ENCODE results near the gene EVC. TPM values are rescaled to one million over a fixed set of nuclear protein-coding genes. Genes with fewer than 3 reads are reported as not detected.

The EVC gene
- total RNA-seq, 1 donor = 58.2 TPM

- TF ChIP-seq, protein P1, sequence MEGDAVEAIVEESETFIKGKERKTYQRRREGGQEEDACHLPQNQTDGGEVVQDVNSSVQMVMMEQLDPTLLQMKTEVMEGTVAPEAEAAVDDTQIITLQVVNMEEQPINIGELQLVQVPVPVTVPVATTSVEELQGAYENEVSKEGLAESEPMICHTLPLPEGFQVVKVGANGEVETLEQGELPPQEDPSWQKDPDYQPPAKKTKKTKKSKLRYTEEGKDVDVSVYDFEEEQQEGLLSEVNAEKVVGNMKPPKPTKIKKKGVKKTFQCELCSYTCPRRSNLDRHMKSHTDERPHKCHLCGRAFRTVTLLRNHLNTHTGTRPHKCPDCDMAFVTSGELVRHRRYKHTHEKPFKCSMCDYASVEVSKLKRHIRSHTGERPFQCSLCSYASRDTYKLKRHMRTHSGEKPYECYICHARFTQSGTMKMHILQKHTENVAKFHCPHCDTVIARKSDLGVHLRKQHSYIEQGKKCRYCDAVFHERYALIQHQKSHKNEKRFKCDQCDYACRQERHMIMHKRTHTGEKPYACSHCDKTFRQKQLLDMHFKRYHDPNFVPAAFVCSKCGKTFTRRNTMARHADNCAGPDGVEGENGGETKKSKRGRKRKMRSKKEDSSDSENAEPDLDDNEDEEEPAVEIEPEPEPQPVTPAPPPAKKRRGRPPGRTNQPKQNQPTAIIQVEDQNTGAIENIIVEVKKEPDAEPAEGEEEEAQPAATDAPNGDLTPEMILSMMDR (IDR thresholded peaks at IDR 0.05; ENCODE audit: insufficient read depth, low read length) = no peak
- peak; percentile 84 for DNase-seq (ENCODE audit: low read depth)
- H3K4me3 ChIP-seq (ENCODE audit: low read depth, low read length) = peak overlapping the region; percentile 50
Observed at GRCh38 chr4:5839751-5840674, 129.0 kb downstream of the EVC start.

DNA sequence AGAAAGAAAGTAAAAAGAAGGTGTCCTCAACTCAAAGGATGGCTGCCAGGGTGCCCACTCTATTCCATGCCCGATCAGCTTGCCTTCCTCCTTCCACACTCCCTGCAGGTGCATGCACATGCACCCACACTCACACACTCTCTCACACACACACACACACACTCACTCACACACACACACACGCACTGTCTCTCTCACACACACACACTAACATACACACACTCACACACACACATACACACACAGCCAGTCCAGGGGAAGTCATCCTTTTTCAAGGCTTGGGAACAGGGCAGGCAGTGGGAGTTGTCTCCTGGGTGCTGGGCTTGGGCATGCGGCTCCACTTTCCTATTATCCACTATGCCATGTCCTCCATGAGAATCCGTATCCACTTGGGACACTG, 131.5 kb downstream of the EVC start:
- H3K4me3 ChIP-seq (ENCODE audit: low read depth, low read length) = no peak overlapping the region
- TF ChIP-seq, protein P1 (IDR thresholded peaks at IDR 0.05; ENCODE audit: insufficient read depth, low read length) = no peak
- DNase-seq (ENCODE audit: low read depth) = no peak

DNA sequence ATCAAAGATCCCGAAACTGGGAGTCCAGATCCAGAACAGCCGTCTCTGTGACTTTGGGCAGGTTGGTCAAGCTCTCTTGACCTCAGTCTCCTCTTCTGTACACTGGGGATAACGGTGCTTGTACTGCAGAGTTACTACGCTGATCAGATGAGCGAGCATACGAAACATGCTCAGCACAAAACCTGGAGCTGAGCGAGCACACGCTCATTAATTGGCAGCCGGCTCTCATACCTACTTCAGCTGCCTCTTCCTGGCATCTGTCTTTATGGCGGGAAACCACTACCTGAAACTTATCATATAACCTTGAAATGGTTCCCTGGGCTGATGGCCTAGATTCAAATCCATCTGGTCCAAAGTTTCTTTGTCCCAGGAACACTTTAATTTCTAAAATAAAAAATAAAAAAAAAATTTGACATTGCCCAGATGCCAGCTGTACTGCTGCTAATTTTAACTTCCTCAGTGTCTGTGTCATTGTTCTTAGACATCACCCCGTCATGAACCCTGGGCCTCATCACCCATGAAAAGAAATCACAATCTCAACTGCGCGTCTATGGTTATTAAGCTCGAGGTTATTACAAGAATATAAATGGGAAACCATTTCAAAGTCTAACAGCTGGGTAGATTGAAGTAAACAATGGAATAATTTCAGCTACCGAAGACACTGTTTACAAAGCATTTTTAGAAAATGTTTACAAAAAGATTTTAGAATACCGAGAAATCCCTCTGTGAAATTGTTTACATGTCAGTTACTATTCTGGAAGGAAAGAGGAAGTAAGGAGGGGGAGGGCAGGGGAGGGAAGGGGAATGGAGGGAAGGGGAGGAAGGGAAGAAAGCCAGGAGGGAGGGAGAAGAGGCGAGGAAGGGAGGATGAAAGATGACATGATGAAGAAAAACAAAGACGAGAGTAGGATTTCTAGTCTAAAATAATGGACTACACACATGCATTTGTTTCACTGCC, 132.9 kb downstream of the EVC start:
- DNase-seq (ENCODE audit: low read depth) = no peak
- TF ChIP-seq, protein P1 (IDR thresholded peaks at IDR 0.05; ENCODE audit: insufficient read depth, low read length) = no peak

GRCh38 chr4:5845035-5845905, 134.3 kb downstream of the EVC start:
- H3K4me3 ChIP-seq (ENCODE audit: low read depth, low read length) = no peak overlapping the region
- DNase-seq (ENCODE audit: low read depth) = no peak
- TF ChIP-seq, protein P1 (IDR thresholded peaks at IDR 0.05; ENCODE audit: insufficient read depth, low read length) = no peak

More for the DNA sequence above, 132.9 kb downstream of the EVC start:
- no peak overlapping the region for H3K4me3 ChIP-seq (ENCODE audit: low read depth, low read length)

DNA sequence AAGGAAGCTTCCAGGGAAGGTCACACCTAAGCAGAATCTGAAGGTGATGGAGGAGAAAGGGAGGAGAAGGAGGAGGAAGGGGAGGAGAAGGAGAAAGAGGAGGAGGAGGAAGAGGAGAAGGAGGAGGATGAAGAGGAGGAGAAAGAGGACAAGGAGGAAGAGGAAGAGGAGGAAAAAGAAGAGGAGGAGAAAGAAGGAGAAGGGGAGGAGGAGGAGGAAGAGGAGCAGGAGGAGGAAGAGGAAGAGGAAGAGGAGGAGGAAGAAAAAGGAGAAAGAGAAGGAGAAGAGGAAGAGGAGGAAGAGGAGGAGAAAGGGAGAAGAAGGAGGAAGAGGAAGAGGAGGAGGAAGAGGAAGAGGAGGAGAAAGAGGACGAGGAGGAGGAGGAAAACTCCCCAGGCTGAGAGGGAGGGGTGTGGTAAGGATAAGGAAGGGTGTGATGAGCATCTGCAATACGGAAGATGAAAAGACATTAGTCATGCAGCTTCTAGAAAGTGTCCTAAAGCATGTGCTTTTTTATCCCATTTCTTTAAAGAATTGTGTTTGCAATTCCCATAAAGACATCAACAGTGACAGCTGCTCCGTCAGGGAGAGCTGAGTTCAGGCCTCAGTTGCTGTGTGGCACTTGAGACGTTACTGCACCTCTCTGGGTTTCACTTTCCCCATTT, 140.8 kb downstream of the EVC start:
- H3K4me3 ChIP-seq (ENCODE audit: low read depth, low read length) = no peak overlapping the region
- no peak for DNase-seq (ENCODE audit: low read depth)
- TF ChIP-seq, protein P1 (IDR thresholded peaks at IDR 0.05; ENCODE audit: insufficient read depth, low read length) = no peak
